Tibial nerve (tissue), 4 donors: Measurements from ENCODE around the gene PDGFA.

ENCODE experiments used
- CTCF ChIP-seq, 5 experiments: fragments of 200-600 bp in 3 of 5; fragments of 450-650 bp in 2 of 5; sonication (generic) in 3 of 5; IDR thresholded peaks; one replicate each; pipeline ENCODE4 v1.5.1; 2016 to 2019; ENCODE audit warnings: antibody characterized with exemption in 5 of 5, mild to moderate bottlenecking in 3 of 5, moderate library complexity in 2 of 5
- EP300 ChIP-seq, 2 donors: sonication (generic); formaldehyde crosslinking; IDR thresholded peaks; one replicate each; pipeline ENCODE4 v1.6.1; 2017; ENCODE audit warnings: antibody characterized with exemption in 2 of 2, mild to moderate bottlenecking in 1 of 2
- POLR2A ChIP-seq, 2 donors: fragments of 450-650 bp; IDR thresholded peaks; one replicate each; pipeline ENCODE4 v1.6.1; 2017; ENCODE audit warnings: antibody characterized with exemption in 2 of 2, mild to moderate bottlenecking in 2 of 2, moderate library complexity in 2 of 2

GRCh38 chr7:549891-550625 lies 30.4 kb upstream of the PDGFA start:
- TF ChIP-seq CTCF (IDR thresholded peaks at IDR 0.05), result no peak
- TF ChIP-seq POLR2A (IDR thresholded peaks at IDR 0.05), result no peak
- no peak for TF ChIP-seq EP300 (IDR thresholded peaks at IDR 0.05)
